Measurements from ENCODE around the gene DDX39A.

The DDX39A gene

DNA sequence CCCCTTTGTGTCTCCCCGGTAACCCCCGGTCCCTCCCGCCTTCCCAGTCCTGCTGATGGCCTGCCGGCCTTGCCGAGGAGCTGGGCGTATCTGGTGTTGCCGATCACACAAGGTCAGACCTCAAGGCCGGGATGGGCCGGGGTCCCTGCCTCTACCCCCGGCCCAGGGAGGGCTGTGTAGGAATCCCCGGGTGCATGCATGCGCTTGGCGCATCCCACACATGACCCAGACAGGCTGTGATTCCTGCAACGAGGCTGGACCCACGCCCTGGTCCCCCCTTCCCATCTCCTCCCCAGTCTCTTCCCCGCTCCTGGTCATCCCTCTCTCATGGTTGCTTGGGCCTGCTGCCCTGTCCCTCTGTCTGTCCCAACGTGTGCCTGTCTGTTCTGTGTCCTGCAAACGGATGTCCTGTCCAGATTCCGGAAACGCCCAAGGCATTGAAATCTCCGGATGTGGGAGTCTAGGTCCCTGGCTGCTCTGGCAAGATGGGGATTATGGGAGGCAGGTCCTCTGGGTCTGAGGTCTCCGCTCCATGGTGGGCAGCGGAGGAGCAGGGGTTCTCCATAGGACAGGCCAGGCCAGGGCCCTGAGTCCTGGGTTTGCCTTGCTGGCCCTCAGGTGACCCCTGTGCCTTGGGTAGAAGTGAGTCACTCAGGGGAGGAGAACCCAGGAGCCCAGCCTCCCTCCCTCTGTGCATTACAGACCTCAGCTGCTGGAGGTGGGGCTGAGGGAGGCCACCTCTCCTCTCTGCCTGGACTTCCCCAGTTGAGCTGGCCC, 15.6 kb upstream of the DDX39A start:
- DNase-seq (ENCODE audit: low spot score), result peak; percentile 91

DNA sequence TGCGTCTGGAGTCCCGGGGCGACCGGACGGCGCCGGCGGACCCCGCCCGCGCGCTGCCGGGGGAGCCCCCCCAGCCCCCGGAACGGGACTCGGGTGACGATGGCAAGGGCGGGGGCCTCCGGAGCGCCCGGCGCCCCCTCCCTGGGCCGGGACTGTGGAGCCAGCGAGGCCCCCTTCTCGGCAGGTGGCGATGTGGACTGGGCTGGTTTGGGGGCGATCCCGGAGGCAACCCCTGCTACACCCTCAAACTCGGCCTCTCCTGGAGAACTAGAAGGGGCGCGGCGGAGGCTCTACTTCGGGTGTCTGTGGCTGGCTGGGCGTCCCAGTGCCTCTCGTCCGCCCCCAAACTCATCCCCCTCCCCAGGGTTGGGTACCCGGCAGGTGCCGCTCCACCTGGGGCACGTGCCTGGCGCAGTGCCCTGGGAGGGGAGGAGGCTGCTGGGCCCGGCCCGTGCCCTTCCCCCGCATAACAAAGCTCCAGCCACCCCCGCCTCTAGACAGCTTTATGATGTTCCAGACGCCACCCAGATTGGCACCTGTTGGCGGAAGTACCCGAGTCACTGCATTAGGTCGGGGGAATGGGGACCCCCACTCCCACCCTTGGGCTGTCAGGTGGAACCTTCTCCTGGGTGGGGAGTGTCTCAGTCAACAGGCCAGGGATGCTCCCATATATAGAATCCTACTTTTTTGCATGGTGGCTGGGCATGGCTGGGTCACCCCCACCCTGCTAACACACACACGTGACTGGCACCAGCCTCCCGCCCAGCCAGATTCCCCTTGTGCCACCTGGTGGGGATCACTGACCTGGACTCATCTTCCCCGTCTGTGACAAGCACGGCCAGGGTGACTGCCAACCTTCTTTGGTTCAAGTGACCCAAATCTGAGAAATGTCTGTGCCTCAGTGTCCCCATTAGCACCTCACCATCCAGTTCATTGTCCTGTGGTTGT, 14.7 kb upstream of the DDX39A start:
- no peak for DNase-seq (ENCODE audit: low spot score)

DNA sequence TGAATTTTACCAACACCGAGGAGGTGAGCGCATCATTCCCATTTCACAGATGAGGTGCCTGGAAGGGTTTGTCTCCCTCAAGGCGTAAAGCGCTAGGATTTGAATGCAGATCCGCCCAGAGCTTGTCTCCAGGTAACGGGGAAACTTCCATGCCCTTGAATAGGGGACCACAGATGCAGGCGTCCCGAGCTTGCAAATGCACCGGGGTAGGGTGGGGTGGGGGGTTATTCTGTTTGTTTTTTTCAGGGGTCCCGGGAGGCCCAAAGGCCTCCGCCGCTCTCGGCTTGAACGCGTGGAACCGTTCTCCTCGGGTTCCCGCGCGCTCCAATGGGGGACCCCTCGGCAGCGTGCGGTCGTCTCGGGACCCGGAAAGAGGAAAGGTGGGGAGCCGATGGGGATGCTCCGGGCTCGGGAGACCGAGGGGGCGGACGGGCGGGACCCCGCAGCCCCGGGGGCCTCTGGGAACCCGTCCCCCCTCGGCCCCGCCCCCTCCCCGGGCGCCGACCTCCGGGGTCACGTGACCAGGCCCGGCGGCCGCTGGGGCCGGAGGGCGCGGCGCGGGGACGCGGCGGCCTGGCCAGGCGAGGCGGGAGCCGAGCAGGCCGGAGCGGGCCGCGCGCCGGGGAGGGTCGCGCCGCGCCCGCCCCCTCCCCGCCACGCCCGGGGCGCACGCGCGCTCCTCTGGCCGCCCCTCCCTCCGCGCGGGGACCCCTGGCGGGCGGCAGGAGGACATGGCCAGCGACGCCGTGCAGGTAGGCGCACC, 13.8 kb upstream of the DDX39A start, which contains the start of gene PKN1:
Gene PKN1 (plus strand): TSS at position 516 of the 763 bp plus-strand sequence. CDS start 216 bp downstream, at position 732.
- no peak for DNase-seq (ENCODE audit: low spot score)

DNA sequence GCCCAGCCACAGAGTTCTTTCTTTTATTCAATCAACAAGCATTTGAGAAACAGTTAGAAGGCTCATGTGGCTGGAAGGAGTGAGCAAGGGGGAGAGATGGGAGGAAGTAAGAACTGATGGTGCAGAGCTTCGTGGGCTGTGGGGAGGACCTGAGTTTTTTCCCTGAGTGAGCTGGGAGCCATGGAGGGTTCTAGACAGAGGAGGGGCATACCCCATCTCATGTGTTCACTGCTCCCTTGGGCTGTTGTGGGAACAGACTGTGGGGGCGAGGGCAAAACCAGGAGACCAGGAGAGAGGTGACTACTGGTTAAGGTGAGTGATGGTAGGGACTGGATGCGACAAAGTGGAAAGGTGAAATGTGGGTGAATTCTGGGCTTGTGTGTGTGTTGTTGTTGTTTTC, 11.6 kb upstream of the DDX39A start:
- DNase-seq (ENCODE audit: low spot score), result no peak

DNA sequence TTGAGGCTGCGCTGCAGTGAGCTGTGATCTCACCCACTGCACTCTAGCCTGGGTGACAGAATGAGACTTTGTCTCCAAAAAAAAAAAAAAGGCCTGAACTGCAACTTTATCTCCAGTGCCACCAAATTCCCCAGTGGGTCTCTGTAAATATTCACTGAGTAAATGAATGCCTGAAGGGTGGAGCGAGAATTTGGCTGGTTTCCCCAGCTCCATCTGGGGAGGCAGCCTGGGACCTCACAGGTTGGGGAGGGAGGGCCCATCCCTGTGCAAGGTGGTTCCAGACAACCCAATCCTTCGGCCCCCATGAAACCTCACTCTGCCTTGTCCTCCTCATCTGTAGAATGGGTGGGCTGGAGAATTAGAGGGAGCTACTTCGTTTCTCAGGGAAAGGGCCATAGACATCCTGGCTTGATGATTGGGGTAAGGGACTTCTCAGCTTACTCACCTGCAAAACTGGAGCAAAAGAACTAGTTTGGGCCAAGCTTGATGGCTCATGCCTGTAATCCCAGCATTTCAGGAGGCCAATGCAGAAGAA, 9.8 kb upstream of the DDX39A start:
- no peak for DNase-seq (ENCODE audit: low spot score)

DNA sequence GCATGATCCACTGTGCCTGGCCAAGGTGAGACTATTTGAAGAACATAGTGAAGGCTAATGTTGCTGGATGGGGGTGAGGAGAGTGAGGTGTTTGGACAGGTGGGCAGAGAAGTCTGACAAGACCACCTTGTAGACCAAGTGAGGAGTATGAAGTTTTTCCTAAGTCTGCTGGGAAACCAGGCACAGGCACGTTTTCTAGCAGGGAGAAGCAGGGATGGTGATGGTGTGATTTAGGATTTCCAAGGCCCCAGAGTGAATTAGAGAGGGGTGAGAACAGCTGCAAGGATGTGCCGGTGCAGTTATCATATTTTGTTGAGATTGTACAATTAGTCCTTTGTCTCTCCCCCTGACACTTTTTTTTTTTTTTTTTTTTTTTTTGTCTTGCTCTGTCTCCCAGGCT, 8.3 kb upstream of the DDX39A start:
- DNase-seq (ENCODE audit: low spot score), result no peak

DNA sequence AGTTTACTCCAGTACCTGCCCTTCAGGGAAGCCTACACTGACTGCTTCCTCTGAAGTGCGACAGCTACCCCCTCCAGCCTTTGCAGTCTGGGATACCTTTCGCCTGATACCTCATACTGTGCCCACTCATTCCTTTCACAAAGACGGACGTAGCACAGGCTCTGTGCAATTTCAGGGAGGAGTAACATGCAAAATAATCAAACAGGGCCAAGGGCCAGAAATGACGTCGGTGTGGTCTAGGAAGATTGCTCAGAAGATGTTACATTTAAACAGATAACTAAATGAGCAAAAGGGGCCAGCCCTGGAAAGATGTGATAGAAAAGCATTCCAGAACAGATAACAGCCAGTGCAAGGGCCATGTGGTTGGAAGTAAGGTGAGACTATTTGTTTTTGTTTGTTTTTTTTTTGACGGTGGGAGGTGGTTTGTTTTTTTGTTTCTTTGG, 6.6 kb upstream of the DDX39A start:
- DNase-seq (ENCODE audit: low spot score), result no peak

DNA sequence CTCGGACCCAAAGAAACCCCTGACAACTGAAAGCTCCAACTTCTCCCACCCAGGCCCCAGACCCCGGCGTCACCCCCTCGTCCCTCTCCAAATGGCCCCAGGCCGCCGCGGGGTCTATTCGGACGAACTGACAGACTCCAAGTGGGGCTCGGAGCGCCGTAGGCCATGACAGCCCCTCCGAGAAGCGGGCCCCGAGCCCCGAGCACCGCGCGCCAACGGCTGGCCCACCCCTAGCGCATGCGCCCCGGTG, 360 bp downstream of the DDX39A start:
- DNase-seq (ENCODE audit: low spot score), result no peak

DNA sequence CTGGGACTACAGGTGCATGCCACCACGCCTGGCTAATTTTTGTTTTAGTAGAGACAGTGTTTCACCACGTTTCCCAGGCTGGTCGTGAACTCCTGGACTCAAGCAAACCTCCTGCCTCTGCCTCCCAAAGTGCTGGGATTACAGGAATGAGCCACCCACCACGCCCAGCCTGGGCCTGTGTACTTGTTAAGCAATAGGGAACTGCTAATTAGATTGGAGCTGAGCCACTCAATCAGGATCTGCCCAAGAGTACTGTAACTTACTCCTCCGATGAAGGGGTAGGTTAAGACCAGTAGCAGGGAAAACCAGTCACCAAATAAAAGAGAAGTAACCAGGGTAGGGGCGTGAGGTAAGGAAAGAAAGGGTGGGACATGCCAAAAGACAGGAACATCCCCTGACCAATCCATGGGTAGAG, 2.3 kb downstream of the DDX39A start:
- DNase-seq (ENCODE audit: low spot score), result no peak

DNA sequence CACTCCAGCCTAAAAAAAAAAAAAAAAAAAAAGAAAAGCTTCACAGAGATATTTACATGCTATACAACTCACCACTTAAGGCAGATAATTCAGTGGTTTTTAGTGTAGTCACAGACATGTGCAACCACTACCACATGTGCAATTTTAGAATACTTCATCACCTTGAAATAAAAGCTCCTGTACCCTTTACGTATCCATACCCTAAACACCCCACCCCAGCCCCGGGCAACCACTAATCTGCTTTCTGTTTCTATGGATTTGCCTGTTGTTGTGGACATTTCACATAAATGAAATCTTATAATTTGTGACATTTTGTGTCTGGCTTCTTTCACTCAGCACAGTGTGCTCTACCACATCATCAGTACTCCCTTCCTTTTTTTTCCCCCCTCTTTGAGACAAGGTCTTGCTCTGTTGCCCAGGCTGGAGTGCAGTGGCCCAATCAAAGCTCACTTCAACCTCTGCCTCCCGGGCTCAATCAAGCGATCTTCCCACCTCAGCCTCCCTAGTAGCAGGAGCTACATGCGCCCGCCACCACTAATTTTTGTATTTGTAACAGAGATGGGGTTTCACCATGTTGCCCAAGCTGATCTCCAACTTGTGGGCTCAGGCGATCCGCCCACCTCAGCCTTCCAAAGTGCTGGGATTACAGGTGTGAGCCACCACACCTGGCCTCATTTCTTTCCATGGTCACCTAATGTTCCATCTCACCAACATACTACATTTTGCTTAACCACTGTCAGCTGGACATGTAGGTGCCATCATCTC, 4.0 kb downstream of the DDX39A start:
- DNase-seq (ENCODE audit: low spot score), result no peak

DNA sequence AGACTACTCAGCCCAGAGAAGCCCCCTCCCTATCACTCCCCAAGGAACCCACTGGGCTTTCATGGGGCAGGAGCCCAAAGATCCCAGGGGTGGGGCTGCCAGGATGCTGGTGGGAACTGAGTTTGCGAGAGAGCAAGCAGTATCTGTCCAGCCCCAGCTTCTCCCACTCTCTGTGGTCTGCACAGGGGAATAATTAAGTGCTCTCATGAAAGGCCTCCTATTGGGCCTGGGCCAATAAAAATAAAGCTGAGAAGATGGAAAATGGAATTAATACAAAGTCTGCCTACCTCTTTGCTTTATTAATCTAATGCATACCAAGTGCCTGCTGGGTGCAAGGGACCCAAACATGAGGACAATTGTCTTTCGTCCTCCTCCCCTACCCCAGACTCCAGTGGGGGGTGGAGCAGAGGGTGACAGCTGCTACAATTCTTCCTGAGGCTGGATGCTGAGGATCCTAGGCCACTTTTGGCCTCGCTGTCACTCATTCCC, 5.4 kb downstream of the DDX39A start:
- no peak for DNase-seq (ENCODE audit: low spot score)

DNA sequence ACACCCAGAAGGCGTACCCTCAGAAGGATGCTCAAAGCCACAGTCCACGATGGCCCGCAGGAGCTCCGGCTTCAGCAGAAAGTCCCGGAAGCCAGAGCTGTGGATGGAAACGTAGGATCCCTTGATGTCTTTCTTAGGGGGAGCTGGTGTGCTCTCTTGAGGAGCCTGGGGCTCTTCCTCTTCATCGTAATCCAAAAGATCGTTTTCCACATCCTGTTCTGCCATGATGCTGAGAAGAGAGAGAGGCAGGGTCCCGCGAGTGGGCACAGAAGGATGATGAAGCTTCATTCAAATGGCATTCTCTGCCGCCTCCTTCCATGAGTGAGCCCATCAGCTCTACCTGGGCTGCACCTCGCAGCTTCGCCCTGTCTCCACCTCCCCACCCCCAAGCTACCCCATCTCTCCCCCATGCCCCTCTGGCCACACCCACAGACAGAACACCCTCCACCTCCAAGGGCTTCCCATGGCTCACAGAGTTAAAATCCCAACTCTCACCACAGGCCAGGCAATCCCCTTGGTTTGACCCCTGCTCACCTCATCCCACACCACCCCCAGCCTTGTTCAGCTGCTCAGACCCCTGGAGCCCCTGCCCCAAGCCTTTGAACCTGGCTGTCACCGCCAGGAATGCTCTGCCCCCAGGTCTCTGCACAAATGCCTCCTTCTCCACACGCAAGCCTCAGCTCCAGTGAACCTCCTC, 6.0 kb downstream of the DDX39A start:
- DNase-seq (ENCODE audit: low spot score), result no peak

DNA sequence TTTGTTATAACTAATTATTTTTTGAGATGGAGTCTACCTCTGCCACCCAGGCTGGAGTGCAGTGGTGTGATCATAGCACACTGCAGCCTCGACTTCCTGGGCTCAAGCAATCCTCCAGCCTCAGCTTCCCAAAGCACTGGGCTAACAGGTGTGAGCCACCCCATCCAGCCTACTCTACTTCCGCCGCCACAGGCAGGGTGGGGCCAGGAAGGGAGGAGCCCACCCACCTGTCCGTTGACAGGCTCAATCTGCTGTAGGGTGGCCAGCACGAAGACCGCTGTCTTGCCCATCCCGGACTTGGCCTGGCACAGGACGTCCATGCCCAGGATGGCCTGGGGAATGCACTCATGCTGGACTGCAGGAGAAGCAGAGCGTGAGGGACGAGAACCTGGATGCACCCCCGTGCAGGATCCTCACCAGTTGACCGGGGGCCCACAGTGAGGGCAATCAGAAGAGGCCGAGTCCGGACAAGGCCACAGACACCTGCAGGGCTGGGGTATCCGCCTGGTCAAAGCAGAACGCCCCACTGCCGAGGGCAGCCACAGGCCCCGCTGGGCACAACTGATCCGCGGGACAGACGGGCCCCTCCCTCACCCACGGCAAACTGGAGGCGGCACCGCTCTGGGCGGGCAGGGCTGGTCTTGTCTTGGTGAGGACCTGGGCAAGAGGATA, 6.7 kb downstream of the DDX39A start:
- DNase-seq (ENCODE audit: low spot score), result no peak

DNA sequence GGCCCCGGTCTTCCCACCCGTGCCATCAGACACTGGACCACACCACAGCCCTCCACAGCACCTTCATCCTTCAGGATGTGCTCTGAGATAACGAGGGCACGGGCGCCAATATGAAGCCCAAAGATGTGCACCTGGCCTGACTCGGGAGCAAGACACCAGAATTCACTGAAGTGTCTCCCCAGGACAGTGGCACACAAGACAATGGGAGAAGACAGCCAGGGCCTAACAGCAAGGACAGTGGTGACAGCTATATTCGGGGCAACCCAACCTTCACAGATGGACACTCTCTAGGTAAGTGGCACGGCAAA, 7.2 kb downstream of the DDX39A start:
- no peak for DNase-seq (ENCODE audit: low spot score)

DNA sequence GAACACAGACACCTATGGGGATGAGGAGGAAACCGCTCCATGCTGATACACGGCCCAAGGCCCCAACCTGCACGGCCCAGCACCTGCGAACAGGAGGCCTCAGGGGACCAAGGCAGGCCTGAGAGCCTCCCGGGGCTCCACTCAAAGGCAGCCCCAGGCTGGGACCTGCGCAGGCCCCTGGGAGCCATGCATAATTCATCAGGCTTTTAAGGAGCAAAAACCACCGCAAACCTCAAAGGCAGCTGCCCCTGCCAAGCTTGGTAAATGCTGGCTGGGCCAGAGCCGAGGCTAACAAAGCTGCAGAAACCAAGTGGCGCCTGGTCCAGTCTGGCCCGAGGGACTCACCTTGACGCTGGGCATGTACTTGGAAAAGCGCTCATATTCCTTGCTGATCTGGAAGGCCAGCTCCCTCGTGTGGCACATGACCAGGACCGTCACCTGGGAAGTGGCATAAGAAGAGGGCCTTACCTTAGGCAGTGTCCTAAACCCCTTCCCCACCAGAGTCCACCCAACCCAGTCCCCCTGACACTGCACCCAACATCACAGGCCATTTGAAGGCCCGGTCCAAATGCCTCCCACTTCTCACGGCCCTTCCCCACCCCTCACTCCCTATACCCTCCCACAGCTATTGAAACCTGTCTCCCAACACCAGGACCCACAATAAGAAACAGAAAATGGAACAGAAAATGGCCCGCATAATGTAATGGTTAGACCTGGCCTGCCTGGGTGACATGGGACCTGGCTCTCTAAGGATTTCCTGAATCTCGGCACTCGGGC, 7.8 kb downstream of the DDX39A start:
- no peak for DNase-seq (ENCODE audit: low spot score)

DNA sequence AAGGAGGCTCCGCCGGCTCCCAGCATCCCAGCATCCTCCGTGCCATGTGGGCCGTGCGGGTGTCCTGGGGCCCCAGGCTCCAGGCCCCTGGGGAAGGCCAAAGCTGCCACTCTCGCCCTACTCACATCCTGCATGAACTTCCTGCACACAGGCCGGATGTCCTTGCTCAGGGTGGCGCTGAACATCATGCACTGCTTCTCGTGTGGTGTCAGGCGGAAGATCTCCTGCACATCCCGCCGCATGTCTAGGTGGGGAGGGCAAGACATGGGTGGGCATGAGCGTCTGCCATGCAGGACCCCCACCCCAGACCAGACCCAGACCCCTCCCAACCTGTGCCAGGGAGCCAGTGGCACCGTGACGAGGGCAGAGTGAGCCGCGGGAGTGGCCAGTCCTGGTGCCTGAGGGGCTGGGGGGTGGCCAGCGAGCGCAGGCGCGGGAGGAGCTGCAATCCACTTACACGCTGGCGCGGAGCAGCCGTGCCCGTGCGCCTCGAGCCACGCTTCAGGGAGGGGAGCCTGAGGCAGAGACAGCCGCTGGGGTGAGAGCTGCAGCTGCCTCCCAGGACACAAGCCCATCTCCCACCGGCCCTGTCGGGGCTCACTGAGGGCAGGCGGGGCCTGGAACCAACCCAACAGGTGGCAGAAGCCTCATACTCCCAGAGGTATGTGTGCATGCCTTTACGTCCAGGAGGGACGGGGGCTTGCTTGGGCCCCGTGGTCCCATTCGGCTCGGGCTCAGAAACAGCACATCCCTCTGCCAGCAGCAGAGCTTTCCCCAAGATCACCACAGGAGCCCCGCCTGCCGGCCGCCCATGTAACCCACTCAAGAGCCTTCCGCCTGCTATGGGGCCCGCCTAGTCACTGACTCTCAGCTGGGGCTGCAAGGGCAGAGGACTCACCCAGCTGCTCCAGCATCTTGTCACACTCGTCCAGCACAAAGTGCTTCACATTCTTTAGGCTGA, 8.8 kb downstream of the DDX39A start:
- peak; percentile 71 for DNase-seq (ENCODE audit: low spot score)

DNA sequence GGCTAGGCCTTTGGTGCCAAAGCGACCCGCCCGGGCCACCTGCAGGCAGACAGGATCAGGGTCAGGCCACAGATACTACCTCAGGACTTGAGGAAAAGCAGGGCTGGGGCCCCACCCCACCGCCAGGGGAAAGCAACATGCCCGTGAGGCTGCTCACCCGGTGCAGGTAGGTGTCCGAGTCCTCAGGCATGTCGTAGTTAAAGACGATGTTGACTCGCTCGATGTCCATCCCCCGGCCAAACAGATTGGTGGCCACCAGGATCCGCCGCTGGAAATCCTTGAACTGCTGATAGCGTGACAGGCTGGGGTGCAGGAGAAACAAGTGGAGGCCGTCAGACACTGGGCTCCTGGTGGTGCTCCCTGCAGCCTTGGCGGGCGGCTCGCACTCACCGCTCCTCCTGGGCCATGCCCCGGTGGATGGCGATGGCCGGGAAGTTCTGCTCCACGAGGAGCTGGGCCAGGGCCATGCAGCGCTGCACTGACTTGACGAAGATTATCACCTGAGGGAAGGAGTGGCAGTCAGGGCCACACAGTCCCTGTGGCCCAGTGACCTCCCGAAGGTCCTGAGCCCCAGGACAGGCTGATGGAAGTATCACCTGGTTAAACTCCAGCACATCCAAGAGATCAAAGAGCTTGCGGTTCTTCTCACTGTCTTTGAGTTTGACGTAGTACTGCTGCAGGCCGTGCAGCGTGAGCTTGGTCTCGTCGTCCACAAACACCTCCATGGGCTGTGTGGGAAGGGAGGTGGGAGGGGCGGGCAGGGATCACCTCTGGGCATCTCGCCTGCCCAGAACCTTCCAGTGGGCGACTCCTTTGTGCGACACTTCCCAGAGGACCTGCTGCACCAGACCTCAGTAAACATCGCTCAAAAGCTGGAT, 9.8 kb downstream of the DDX39A start:
- no peak for DNase-seq (ENCODE audit: low spot score)

Measured in kidney capillary endothelial cell (primary cell).